CD4-positive, alpha-beta T cell treated with Interleukin-21 for 1 hour (primary cell): ENCODE measurements around the gene HTRA3.

Source experiments
- DNase-seq: peaks from one replicate; pipeline ENCODE4 v3.0.0-alpha.2; 2020

HTRA3 gene

DNA sequence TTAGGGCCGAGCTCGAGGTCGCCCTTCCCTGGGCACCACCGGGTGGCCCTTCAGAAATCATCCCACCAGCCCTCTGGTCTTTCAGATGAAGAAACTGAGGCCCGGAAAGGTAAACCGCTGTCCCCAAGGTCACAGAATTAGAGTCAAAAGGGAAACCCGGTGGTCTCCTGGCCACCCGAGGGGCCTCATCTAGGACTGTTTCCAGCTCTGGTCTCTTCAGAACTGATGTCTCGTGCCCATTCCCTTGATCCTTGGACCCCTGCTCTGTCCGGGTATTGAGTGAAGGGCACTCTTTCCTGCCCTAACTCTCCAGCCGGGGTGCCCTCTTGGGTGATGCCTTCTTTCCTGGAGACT, 841 bp downstream of the HTRA3 start:
- no peak for DNase-seq

DNA sequence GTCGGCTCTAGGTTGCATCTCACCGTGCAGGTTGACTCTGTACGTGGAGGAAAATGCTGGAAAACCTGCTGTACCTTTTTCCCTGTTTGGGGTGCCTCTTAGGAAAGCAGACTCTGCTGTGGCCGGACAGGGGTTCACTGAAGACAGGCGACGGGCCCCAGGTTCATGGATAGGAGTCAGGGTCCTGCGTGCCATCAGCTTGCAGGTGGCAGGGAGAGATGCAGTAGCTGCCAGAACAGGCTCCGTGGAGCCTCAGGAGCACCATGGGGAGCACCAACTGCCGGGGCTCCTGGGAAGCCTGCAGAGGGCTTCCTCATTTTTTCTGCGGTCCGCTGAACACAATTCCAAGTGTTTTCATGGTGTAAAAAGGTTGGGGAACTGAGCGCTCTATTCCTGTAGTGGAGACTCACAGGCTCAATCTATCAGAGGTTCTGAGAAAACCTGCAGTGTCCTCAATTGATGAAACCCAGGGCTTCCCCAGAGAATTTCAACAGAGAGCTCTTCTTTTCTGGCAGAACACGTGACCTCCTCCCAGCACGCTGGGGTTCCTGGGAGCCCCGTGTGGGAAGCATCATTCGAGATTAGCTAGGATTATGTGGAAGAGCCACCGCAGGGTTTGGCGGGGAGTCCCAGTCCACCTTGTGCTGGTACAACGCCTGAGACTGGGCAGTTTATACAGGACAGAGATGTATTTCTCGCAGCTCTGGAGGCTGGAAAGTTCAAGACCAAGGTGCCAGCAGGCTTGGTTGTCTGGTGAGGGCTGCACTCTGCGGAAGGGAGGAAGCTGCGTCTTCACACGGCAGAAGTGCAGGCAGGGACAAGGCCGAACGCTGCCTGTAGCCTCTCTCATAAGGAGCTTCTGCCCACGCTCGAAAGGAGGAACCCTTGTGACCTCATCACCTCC, 1.6 kb downstream of the HTRA3 start:
- no peak for DNase-seq

DNA sequence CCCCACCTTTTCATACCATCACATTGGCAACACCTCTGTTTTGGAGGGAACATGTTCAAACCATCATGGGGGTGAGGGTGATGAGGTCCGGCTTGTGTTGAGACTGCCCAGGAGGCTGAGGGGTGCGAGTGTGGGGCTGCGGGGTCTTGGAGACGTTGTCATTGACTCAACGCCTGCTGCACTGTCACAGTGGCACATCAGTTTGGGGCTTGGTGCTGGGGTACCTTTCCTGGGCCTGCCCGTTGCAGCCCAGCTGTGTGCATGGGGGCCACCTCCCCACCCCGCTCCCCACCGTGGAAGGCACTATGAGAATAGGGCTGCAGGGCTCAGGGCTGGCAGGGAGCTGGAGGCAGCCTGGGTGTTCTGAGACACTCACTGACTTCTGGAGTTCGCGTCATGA, 2.3 kb downstream of the HTRA3 start:
- DNase-seq, result no peak

DNA sequence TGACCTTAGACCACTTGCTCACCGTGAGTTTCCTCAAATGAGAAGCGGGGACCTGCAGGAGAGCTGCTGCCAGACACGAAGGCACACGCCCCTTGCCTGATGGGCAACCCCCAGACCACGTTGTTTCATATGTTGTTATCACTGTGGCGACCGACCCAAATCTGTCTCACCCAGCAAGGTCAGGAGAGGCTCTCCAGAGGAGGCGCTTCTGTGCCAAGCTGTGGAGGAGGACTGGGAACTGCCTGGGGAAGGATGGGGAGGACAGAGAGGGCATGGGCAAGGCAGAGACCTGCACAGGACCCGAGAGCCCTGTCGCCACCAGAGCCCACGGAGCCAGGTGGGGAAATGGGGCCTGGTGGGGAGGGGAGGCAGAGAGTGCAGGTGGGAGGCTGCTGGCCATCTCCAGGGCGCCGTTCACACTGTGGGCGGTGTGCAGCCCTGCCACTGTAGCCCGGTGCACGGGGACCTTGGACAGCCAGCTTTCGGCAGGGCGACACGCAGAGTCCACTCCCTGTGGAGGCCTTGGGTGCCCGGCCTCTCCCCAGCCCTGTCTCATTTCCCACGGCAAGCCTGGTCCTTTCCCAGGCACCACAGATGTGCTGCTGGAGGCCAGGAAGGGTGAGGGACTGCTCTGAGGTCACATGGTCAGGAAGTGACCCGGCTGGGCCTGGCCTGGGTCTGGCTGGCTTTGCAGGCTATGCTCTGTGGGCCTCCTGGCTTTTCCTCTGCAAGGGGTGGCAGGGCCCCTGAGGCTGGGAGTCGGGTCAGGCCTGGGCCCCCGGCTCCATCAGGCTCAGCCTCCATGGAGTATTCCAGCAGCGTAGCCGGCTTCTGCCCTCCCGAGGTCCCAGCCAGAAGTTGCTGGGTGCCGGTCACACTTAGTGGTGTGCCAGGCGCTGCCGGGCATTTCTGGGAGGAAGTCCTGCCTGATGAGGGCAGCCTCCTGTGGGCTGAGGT, 3.2 kb downstream of the HTRA3 start:
- DNase-seq, result no peak

DNA sequence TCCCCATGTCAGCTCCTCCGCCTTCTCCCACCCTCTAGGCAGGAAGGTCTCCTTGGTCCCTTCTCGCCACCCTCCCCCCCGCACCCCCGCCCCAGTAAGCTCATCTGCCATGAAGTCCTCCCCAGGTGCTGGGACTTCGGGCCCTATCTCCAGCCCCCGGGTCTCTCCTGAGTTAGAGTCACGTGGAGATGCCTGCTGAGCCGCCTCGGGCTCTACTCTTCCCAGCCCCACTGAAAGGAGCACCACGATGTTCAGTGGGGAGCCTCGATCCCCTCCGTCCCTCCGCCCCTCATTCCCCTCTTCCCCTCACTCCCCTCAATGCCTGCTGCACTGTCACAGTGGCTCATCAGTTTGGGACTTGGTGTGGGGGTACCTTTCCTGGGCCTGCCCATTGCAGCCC, 3.9 kb downstream of the HTRA3 start:
- no peak for DNase-seq

DNA sequence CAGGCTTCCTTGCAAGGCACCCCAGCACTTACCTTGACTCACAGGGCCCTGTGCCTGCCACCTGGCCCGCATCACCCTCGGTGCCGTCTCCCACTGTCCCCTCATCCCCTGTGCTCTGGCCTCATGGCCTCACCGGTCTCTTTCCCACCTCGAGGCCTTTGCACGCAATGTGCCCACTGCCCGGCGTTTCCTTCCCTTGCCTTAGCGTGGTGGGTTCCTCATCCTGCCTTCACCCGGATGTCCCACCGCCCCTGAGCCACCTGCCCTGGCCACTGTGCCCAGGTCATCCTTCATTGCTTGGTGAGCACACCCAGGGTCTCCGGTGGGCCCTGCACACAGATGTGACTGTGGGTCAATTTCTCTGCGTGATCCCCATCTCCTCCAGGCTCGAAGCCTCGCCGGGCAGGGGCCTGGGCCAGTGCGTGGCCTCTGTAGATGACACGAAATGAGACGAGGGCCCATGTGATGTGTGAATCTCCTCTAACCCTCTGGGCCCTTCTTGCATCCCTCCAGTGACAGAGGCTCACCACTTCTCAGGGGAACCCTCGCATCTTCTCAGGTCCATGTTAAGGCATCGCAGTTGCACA, 4.6 kb downstream of the HTRA3 start:
- no peak for DNase-seq

DNA sequence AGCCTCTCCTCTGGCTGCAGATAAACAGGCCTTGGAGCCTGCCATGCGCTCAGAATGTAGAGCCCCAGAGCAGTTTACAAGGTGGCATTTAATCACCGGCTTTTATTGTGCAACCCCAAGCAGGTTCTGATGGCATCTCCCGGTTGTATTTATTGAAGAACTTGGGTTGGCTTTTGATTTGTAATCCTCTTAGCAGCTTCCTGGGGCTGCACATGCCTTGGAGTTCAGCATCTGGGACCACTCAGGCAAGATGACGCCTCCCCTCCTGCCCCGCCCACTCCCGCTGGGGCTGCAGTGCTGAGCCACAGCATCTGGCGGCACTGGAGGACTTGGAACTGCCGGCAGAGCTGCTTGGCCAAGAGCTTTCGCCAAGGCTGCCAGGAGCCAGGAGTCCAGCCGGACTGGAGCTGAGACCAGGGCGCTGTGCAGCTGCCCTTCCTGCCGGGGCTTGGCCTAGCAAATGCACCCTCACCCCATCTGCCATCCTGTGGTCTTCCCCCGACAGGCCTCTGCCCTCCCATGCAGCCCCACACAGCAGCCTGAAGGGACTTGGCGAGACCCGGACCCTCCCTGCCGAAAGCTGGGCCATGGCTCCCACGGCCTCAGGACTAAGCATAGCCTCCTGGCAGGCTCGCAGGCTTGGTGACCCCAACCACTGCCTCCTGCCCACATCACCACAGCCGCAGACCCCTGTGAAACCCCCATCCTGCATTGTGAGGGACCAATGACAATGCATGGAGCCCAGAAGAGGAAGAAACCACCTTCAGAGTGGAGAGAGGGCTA, 5.4 kb downstream of the HTRA3 start:
- no peak for DNase-seq

DNA sequence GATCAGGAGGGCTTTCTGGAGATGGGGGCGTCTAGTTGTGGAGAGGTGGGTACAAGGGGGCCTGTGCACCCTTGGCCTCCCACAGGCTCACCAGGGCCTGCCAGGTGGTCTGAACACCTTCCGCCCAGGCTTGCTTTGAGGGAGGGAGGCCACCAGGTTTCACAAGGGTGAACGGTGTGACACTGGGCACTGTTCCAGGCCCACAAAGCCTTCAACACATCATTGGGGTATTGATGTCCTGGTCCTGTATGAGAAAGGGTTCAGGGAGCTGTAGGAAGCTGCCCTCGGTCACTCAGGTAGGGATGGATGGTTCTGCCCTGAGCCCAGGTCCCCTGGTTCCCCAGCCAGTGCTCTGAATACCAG, 6.0 kb downstream of the HTRA3 start:
- DNase-seq, result no peak

DNA sequence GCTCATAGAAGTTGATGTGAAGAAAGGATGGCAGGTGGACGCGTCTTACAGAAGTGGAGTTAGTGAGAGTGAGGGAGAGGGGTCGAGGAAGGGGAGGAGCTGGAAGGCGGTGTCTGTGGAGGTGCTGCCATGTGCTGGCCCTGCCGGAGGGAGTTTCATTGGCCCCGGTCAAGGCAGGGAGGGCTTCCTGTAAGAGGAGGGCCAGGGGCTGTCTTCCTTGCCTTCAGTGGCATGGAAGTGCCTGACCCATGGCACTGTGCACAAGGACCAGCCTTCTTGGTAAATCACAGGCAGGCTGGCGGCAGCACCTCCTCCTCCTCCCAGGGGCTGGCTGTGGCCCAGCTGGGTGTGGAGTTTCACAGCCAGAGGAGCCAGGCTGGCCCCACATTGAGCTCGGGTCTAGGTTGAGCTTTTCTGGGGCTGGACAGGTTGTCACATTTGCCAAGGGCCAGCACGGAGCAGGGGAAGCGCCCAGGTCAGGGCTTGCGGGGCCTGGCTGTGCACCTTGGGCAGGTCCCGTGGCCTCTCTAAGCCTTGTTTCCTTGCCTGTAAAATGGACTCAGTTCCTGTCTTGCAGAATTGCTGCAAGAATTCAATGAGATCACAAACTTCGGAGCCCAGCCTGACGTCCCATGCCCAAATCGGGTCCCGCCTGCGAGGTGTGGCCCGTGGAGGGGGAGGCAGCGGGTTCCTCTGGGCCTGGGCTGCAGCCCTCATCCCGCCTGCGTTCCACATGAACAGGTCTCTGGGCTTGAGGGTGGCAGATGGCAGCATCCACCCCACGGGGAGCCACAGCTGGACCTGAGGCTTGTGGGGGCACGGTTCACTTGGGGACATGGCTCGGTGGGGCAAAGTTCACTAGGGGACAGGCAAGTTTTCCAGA, 7.0 kb downstream of the HTRA3 start:
- no peak for DNase-seq

DNA sequence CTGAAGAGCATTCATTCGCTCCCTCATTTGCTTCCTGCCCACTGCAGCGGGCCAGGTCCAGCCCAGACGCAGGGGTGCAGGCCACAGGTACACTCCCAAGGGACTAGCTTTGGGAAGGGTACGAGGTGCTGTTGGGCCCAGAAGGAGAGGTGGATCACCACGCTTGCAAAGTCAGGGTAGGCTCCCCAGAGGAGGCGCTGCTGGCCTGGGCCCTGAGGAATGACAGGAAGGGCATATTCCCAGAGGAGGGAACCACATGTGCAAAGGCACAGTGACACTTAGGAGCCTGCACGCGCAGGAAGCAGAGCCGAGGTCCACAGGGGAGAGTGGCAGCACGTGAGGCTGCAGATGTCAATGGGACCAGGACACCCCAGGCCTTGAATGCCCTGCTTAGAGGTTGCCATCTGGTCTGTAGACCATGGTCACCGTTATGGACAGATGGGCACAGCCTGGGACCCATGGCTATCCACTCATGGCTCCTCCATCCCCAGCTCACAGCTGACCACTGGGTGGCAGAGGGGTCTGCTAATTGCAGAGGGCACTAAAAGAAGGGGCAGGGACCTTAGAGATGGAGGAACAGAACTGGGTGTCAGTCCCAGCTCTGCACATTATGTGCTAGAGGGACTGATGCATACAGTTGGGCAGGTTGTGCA, 7.9 kb downstream of the HTRA3 start:
- DNase-seq, result no peak

DNA sequence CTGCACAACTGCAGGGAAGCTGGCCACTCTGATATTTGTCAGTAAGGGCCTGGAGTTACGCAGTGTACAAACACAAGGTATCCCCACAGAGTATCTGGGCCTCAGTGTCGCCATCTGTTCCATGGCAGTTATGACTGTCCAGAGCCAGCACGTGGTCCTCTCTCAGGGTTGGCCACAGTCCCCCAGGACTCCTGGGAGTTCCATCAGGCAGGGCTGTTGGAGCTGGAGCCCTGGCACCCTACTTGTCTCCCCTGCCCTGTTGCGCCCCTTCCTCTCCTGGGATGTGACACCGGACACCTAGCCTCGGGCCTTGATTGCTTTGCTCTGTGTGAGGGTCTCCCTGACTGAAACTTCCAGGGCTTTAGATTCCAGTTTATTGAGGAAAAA, 8.4 kb downstream of the HTRA3 start:
- no peak for DNase-seq

DNA sequence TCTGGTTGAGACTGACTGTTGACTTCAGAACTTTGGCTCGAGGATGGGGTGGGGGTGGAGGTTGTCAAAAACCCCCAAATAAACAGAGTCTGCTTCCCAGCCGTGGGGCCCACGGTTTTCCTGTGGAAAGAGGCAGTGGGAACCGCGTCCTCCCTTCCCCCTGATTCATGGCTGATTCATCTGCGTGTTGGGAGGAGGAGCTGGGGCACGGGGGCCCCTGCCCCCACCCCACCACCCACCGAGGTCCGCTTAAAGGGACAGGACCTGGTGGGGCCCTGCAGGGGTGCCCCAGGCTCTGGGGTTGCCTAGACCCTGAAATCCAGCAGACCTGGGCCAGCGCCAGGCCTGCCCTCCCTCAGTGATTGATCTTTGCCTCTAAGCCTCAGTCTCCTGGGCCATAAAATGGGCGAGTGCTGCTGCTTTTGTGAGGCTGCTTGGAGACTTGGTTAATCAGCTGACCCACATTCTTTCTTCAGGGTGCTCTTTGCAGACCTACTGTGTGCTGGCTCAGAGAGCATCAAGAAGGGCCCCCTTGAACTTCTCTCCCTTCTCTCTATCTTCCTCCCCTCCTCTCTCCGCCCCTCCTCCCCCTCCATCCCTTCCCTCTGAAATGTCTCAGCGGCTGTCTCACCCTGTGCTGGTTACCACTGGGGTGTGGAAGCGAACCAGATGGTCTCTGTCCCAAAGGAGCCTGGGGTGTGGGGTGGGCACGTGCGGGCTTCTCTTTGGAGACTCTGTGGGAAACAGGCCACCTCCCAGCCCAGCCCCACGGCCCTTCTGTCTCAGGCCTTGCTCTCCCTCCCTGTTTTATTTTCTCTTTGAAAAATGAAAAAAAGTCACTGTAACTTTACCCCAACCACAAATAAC, 9.1 kb downstream of the HTRA3 start:
- no peak for DNase-seq

DNA sequence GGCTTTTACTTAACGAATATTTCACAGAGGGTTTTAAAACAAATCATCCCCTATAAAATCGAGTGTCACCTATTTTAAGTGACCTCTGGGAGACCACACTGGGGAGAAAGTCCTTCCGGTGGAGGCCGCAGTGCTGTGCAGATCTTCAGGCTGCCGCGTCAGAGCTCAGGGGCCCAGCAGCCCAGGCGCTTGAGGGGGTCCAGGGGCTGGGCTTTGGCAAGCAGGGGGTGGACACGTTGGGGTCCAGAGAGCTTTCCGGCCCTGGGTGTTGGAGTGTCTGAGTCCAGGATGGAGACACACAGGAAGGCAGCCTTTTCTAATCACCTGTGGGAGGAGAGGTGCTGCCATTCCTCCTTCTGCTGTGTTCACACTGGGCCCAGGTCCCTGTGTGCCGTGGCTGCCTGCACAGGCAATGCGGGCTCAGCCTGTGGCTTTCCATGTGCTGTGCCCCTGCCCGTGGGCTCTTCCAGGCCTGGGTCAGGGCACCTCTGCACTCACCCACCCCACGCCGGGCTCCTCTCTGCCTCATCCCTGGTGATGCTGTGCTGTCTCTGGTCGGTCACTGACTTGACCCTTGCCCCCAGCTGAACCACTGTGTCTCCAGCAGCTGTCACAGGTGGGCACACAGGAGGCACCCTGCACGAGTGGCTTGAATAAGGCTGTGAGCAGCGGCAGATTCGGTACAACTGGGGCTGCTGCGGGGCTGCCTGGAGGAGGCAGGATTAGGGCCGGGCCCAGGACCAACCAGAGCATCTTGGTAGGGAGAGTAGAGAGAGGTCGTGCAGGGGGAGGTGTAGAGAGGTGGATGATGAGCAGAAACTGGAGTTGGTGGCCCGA, 10.0 kb downstream of the HTRA3 start:
- no peak for DNase-seq

DNA sequence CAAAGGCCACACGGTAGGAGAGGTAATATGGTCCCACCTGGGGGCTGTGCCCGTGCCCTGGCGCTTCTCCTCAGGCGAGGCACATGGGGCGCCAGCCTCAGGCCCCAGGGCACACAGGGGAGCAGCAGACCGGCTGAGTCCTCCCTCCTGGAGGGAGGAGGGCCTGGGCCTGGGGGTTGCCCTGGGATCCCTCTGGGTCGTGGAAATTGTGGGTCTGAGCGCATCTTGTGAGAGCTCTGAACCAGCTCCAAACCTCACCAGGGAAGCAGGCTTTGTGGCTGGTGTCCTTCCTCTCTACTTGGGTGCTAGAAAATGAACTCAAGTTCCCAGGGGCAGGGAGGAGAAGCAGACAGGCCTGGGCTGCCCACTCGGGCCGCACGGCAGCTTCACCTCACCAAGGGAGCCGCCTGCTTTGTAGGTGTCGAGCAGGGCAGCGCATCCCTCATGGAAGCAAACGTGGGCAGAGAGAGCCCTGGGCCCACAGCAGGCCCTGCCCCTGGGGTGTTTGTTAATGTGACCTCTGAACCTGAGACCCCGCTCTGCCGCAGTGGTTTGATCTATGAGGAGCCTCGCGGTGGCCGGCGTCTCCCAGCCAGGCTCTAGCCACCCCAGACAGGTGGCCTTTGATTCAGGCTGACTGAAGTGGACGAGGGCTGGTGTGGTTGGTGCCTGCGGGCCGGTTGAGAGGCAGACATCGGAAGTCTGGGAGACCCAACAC, 10.8 kb downstream of the HTRA3 start:
- DNase-seq, result no peak

DNA sequence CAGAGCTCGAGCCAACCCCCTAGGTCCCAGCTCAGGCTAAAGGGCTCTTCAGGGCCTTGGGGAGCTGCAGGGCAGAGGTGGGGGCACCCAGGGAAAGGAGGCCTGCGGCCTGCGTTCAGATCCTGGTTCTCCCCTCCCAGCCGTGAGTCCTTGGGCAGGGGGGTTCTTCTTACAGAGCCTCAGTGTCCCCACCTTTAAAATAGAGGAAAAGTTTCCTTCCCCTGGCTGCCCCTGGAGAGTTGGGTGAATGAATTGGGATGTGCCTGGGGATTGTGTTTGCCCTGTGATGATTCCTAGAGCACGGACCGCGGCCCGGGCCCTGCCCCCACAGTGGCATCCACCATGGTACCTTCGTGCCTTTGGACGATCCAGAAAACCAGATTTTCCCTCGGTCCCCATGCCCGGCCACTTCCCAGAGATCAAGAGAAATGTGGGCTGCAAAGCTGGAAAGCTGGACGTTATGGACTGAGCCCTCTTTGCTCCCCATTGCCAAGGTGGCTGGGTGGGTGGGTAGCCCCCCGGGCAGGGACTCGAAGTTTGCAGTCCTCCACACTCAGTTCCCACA, 11.4 kb downstream of the HTRA3 start:
- DNase-seq, result no peak

DNA sequence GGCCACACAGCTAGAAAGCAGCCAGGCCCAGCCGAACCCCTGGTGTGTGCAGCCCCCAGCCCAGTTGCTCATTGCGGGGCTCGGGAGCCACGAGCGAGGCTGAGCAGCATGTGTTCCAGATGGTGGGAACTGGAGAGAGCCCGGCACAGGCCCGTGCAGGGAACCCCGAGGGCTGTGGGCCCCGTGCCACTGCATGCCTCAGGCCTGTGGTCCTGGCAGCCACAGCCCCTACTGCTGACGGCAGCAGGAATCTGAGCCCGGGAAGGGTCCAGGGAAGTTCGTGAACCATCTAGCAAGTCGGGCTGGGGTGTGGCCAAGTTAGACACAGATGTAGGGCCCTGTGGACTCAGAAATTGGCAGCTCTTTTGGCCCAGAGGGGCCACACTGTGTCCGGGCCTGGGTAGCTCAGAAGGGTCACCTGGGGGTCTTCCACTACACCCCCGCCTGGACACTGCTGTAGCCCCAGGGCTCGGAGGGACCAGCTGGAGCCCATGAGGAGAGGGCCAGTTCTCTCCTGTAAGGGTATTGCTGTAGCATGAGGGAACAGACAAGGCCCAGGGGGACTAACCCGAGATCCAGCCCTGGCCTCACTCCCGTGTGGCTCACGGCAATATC, 12.1 kb downstream of the HTRA3 start:
- DNase-seq, result no peak

DNA sequence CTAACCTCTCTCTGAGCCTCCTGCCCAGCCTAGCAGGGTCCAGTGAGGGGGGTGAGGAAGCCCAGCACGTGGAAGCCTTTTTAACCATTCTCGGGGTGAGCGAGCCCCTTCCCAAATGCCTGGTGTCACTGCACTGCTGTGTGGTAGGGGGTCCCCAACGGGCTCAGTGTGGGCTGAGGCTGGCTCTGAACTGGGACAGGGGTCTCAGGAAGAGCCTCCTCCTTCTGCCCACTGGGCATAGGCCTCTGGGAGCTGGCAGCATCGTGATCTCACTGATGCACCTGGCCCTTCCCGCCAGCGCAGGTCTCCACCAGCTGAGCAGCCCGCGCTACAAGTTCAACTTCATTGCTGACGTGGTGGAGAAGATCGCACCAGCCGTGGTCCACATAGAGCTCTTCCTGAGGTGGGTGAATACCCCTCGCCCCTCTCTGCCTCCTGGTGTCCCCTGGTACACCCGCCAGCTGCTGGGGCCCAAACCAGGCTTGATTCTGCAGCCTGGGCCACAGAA, 12.6 kb downstream of the HTRA3 start:
- DNase-seq, result no peak

DNA sequence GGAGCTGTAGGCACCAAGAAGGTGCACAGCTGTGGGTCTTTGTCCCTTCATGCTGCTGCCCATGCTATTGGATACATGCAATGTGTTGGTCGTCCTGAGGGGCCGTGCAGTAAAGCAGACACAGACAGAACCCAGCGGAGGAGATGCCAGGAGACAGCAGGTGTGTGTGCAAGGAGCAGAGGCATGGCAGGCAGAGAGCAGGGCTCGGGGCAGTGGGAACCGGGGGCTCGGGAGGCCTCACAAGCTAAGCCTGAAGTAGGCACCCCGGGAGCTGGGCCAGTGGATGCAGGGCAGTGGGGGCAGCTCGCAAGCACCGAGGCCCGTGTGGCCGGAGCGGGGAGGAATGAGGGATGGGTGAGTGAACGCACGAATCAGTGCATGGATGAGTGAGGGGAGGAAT, 13.2 kb downstream of the HTRA3 start:
- DNase-seq, result no peak
